ENCODE measurements around the gene RRM1.

GRCh38 chr11:4146070-4146771 is 51.6 kb downstream of the RRM1 start:
- TF ChIP-seq POLR2A (IDR thresholded peaks at IDR 0.05): no peak
- no peak for TF ChIP-seq POLR2AphosphoS5 (IDR thresholded peaks at IDR 0.05)
- no peak for TF ChIP-seq CTCF (IDR thresholded peaks at IDR 0.05)

Data from stomach (tissue), 4 donors.